OCI-LY7 (cell line): ENCODE data around the gene C3orf20.

Experiments
- EZH2phosphoT487 ChIP-seq: fragments of 200-600 bp; sonication (generic); IDR thresholded peaks from 2 replicates; pipeline ENCODE4 v1.6.1; 2018; ENCODE audit warnings: low read depth, borderline replicate concordance, mild to moderate bottlenecking, mixed run types, antibody characterized with exemption, low read length, moderate library complexity, mixed read lengths
- TF ChIP-seq, protein P1 (sequence below): fragments of 200-600 bp; sonication (generic); conservative IDR thresholded peaks from 2 replicates; pipeline ENCODE4 v1.5.1; 2014; ENCODE audit warnings: mild to moderate bottlenecking, antibody characterized with exemption, low read length, moderate library complexity, mixed read lengths

DNA sequence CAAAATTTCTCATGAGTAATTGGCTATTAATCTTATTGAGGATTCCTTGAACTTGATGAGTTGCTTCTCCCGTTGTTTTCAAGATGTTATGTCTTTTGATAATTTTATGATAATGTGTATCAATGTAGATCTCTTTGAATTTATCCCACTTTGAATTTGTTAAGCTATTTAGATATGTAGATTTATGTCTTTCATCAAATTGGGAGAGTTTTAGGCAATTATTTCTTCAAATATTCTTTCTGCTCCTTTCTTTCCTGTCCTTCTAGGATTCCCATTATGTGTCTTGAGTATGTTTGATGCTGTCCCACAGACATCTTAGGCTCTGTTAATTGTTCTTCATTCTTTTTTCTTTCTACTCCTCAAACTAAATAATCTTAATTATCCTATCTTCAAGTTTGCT lies 75.7 kb downstream of the C3orf20 start:
- TF ChIP-seq, protein P1, sequence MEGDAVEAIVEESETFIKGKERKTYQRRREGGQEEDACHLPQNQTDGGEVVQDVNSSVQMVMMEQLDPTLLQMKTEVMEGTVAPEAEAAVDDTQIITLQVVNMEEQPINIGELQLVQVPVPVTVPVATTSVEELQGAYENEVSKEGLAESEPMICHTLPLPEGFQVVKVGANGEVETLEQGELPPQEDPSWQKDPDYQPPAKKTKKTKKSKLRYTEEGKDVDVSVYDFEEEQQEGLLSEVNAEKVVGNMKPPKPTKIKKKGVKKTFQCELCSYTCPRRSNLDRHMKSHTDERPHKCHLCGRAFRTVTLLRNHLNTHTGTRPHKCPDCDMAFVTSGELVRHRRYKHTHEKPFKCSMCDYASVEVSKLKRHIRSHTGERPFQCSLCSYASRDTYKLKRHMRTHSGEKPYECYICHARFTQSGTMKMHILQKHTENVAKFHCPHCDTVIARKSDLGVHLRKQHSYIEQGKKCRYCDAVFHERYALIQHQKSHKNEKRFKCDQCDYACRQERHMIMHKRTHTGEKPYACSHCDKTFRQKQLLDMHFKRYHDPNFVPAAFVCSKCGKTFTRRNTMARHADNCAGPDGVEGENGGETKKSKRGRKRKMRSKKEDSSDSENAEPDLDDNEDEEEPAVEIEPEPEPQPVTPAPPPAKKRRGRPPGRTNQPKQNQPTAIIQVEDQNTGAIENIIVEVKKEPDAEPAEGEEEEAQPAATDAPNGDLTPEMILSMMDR = no peak
- no peak for TF ChIP-seq EZH2phosphoT487
